GM15510 (cell line): ENCODE results near the gene AGGF1.

Source experiments
- POLR2A ChIP-seq: IDR thresholded peaks from 3 replicates; pipeline ENCODE4 v1.6.1; 2011; ENCODE audit warnings: borderline replicate concordance; ENCODE audit not compliant: insufficient read length; ENCODE audit errors: extremely low read depth

The AGGF1 gene

DNA sequence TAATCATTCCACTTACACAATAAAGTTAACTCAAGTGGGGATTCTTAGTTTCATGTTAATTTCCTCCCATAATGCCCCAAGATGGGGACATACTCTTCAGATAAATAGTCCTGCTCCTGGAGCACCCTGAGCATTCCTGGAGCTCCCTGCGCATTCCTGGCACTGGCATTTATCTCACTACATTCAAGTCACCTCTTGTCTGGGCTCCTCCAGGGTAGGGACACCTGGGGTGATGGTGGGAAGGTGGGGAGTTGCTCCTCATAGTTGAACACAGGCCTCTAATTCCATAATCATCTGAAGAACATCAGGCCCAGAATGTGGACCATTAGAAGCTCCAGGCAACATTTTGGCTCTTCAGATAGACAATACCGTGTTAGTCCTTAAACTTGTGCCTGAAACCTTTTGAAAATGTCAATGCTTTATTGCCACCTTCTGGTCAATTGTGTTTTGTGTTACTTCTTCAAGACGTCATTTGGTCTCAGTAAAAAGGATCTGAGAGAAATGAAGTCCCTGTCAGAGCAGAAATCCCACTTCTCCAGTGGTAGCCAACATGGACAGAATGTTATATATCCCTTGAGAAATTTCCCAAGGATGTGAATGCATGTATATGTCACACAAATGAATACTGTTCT is 14.2 kb upstream of the AGGF1 start:
- TF ChIP-seq POLR2A, result no peak

DNA sequence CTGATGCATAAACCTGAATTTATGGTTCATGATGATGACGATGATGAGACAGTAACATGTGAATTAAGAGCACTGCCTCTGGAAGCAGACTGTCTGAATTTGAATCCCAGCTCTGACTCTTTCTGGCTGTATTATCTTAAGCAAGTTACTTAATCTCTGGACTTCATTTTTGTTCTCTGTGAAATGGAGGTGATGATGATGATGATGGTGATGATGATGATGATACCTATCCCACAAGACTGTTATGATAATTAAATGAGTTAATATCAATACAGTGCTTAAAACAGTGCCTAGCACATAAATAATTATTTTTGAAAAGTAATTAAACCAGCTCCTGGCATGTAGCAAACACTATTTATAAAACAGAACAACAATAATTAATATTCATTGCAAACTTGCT is 13.2 kb upstream of the AGGF1 start:
- TF ChIP-seq POLR2A, result no peak

DNA sequence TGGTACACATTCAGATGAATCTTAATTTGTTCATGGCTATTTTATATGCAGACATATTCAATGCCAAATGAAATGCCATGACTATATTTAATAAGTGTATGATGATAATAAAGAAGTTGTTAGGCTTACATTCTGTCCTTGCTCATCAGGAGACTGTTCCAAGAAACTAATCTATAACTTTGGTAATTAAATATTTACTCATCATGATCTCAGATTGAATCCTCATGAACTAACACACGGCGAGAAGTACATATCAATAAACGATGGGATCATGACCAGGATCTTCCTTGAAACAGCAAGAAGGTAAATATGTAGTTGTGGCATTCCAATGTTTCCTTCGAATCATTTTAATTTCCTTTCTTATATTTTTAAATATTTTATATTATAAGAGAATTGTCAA is 12.5 kb upstream of the AGGF1 start:
- TF ChIP-seq POLR2A, result no peak

DNA sequence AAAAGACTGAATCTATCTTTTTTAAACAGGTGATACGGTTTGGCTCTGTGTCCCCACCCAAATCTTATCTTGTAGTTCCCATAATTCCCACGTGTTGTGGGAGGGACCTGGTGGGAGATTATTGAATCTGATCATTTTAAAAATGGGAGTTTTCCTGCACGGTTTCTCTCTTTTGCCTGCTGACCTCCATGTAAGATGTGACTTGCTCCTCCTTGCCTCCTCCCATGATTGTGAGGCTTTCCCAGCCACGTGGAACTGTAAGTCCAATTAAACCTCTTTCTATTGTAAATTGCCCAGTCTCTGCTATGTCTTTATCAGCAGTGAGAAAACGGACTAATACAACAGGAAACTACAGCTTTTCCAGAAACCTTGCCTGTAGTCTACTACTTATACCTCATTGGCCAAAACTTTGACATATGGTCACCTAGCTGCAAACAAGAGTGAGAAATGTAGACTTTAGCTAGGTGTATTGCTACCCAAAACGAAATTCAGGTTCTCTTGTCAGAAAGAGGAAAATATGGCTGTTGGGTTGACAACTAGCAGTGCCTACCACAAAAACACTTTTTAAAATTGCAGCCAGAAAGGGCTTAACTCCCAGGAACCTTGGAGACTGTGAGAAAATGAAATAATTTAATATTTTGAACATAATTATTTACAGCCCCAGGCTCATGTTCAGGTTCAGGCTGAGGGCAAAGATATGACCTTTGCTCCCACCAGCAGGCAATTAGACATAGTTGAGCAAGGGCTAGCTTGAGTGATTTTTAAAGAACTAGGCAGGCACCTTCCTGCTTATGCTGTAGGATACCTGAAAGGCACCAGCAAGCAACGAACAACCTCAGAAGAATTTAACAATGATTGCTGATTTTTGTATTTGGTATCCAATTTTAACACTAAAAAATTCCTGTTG is 7.4 kb upstream of the AGGF1 start:
- no peak for TF ChIP-seq POLR2A

DNA sequence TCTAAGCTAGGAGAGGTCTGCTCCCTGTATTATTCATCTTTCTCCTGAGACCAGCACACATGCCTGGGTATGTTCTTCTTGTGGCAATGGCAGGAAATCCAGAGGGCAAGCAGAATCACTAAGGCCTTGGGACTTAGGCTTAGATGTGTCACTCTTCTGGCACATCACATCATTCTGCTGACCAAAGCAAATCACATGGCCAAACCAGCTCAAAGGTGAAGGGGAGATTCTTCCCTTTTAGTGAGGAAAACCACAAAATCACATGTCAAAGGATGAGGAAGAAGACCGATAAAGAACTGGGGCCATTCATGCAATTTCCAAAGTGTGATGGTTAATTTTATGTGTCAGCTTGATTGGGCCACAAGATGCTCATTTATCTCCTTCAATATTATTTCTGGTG is 5.7 kb upstream of the AGGF1 start:
- TF ChIP-seq POLR2A, result no peak

DNA sequence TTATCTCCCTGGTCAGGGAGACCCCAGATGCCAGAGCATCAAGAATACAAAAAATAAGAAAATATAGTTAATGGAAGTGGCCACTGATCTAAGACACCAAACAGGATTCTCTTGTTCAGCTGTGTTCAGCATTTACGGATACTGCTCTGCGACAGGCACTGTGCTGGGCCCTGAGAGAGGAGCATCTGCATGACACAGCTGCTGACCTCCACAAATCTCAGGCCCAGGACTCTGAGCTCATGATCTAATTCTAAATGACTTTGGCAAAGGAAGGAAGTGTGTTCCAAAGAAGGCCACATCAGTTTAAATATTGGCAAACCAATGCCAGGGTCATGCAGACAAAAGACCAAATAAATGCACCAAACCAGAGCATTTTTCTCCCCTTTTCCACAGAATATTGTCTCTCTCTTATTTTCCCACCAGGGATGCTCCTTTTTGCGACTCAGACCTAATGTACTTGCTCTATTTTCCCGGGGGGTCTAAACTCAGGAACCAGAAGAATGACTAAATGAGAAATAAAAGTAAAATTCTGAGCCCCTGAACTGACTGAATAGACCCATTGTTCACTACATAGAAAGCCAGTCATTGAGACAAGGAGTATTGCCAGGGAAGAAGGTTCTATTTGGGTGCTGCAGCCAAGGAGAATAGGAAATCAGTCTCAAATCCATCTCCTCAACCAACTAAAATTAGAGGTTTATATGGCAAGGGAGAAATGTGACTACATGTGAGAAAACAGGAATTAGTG is 1.4 kb upstream of the AGGF1 start:
- TF ChIP-seq POLR2A, result no peak

DNA sequence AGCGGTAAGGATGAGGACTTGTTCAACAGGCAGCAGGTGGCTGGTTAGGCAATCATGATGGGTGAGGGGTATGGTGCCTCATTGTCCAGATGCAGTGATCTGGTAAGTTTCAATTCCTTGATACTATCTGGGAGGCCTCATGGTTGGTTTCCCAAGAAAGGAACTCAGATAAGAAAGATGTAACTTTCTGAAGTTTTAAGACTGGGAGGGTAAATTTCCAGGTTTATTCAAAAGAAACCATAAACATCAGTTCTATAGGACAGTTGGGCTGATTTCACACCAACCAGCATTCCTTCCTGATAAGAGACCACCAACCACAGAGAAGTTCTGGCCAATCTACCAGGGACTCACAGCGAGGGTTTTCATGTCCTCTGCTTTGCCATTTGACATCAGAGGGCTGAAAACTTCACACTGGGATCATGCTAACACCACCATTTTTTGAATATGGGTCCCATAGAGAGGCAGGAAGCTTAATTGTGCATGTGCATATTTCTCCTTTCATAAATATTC is 773 bp upstream of the AGGF1 start:
- no peak for TF ChIP-seq POLR2A

DNA sequence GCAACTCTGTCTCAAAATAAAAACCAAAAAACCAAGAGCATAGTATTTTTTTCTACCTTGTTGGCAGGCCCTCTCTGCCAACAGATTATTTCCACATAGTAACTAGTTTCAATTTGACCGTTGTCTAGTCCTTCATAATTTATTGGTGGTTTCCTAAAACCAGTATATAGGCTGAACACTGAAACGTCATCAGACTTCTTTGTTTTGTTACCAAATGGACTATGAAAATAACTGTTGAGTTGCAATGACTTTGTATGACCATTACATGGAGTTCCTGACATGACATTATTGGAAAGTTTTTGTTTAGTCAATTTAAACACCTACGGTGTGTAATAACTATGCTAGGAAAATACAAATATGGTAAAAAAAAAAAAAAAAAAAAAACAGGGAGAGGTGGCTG is 1.7 kb downstream of the AGGF1 start:
- TF ChIP-seq POLR2A, result no peak

DNA sequence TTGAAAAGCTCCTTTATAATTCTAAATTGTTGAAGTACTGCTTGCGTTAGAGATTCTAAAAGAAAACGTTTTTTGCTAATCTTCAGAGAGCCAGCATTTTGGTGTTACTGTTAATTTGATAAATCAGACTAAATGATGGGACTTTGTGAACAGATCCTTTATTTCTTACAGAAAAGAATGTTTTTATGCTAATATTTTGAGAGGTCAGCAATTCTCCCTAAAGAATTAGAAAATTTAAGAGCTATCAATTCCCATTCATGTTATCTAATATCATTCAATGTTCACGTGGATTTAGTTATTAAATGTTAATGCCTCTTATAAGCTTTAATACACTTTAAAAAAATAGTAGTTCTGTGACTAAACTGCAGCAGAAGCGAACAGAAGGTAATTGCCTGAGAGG is 2.4 kb downstream of the AGGF1 start:
- no peak for TF ChIP-seq POLR2A

DNA sequence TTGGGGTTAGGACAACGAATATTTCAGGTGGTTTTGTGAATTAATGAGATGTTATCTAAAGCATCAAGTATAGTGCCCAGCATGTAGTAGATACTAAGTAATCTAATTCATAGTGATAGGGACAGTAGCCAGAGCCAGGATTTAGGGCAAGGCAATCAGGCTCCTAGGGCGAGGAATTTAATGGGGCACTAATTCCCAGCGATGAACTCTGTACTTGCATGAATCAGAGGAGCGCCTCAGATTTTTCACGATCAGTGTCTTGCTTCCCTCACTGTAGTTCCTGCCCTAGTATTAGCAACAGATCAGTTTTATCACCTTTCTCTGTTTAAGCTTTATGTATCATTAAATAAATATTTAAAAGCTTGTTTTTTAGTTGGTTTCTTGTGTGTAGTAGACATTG is 3.1 kb downstream of the AGGF1 start:
- no peak for TF ChIP-seq POLR2A

DNA sequence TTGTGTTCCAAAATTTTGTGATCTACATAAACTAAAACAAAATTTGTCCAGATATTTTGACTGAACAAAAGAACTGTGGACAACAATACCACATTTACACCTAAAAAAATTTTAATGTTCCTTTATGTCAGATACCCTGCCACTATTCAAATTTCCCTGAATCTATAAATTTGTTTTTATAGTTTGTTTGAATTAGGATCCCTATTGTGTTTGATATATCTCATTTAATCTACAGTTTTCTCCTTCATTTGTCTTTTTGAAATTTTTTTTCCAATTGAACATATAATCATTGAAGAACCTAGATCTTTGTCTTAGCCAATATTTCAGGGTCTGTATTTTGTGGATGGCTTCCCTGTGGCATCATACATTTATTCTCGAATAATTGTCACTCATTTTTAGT is 5.7 kb downstream of the AGGF1 start:
- no peak for TF ChIP-seq POLR2A

DNA sequence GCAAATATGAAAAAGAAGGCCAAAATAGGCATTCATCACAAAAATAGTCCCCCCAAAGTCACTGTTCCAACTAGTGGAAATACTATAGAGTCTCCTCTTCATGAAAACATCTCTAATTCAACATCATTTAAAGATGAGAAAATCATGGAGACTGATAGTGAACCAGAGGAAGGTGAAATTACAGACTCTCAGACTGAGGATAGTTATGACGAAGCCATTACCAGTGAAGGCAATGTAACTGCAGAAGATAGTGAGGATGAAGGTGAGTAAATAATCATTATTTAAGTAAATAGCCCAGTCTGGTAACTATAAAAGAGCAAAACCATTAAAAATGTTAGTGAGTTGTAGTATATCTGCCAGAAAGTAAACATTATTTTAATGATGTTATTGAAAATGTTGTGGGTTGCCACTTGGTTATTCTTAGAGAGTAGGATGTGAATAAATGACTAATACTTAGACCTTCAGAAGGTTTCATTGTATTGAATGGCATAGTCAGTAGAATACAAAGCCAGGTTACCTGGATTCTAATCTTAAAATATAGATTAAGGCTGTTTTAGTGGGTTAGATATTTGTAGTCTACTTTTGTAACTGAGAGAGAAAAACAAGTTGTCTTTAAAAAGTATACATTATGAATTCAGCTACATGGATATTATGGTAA is 16.3 kb downstream of the AGGF1 start:
- no peak for TF ChIP-seq POLR2A

DNA sequence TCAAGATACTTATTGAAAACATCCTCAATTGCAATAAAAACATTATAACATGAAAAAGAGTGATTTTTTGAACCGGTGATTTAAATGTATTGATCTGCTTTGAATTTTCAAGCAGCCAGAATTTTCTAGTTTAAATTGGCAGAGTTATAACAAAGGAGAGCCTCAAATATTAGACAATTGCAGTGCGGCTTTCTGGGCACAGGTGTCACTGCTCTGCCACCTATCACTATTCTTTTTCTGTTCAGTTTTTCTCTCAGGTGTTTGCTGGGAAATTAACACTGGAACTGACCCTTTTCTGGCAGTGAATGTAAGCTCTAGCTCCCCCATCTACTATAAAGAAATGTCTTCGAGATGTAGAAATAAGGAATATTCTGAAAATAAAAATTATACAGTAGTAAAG is 33.8 kb downstream of the AGGF1 start:
- TF ChIP-seq POLR2A, result no peak

DNA sequence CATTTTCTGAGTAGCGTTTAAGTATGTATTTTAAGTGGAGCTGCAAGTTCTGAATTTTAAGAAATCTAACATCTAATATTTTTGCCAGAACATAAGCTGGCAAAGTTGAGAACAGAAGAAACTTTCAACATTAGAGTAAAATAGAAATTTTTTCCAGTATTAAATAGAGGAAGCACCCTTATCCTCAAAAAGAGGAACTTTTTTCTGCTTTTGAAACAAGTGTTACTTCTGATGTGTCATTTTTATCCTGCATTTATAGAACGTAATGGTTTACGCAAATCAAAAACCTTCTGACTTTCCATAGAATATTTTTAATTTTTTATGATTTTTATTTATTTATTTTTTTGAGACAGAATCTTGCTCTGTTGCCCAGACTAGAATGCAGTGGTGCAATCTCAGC is 35.1 kb downstream of the AGGF1 start:
- TF ChIP-seq POLR2A, result no peak

DNA sequence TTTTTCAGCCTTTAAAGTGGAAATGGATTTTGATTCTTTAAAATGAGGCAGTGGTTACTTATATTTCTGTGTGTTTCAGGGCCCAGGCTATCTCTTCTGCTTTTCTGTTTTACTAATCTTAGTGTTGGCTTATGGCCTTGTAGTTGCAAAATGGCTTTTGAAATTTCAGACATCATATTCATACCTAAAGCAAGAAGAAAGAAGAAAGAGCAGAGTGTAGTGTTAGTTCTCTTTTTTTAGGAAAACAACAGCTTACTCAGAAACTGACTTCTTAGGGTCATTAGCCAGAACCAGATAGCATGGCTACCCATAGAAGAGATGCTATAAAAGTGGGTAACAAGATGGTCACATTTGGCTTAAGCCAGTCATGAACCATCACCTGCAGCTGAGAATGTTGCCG is 36.0 kb downstream of the AGGF1 start:
- TF ChIP-seq POLR2A, result no peak

DNA sequence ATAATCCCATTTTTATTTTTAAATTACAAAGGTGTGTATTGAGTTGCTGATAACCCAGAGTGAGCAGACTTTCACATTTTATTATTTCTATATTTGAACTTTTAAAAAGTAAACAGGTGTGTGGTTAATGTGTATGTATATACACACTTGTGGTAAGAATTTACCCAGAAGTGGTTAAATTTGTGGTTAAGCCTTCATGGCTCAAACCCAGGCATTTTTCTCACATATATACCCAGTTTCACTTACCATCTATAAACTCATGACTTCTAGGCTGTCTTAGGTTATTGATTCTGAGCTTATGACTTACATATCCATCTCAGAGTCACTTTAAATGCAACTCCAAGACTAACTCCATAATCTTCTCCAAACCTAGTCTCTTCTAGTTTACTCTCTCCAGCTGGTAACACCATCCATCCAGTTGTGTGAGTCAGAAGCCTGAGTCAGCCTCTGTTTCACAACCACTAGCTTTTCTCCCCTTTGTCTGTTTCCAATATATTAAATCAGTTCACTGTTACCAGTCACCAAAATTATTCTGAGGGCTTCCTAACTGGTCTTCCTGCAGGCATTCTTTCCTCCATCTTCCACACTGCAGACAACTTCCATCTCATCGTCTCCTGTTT is 36.7 kb downstream of the AGGF1 start:
- no peak for TF ChIP-seq POLR2A
